Naive thymus-derived CD4-positive, alpha-beta T cell (primary cell): ENCODE results near the gene CEP20. TPM values are rescaled to one million over a fixed set of nuclear protein-coding genes. Genes with fewer than 3 reads are reported as not detected.

Experiments used
- ATAC-seq: fragments of 150-1000 bp; cut with Tn5 transposase; 2 replicates; pipeline ENCODE4 v1.10.0; 2021; ENCODE audit warnings: mild to moderate bottlenecking, moderate library complexity
- CTCF ChIA-PET: fragments of 350-600 bp; sonication (Branson Sonifier 250); formaldehyde crosslinking; loops from one replicate; lab custom pipeline; 2021; ENCODE audit warnings: antibody characterized with exemption; lab: Charles Lee
- POLR2A ChIA-PET: fragments of 350-600 bp; sonication (Branson Sonifier 250); formaldehyde crosslinking; loops from one replicate; lab custom pipeline; 2021; ENCODE audit warnings: antibody characterized with exemption, inconsistent platforms; lab: Charles Lee
- DNase-seq, 9 donors: peaks; one replicate each; pipeline versions ENCODE4 v3.0.0 to v3.0.0-alpha.2; 2020 to 2022; ENCODE audit warnings: mixed read lengths in 1 of 9
- H3K27ac ChIP-seq: one replicate; pipeline ENCODE4 v1.7.0; 2013; ENCODE audit warnings: mild to moderate bottlenecking, low read depth, low read length, moderate library complexity
- H3K27me3 ChIP-seq, 2 donors: one replicate each; pipeline ENCODE4 v1.7.0; 2013; ENCODE audit warnings: low read length in 2 of 2, mild to moderate bottlenecking in 2 of 2, moderate library complexity in 2 of 2; ENCODE audit not compliant: control insufficient read depth in 2 of 2, insufficient read depth in 2 of 2
- H3K36me3 ChIP-seq, 3 experiments: 1 replicate in 2 of 3; 2 replicates in 1 of 3; pipeline ENCODE4 v1.7.0; 2013; ENCODE audit warnings: low read length in 3 of 3, mild to moderate bottlenecking in 3 of 3, moderate library complexity in 1 of 3; ENCODE audit not compliant: insufficient read depth in 3 of 3, control insufficient read depth in 2 of 3
- H3K4me1 ChIP-seq, 2 donors: one replicate each; pipeline ENCODE4 v1.7.0; 2013; ENCODE audit warnings: low read length in 2 of 2, mild to moderate bottlenecking in 2 of 2, moderate library complexity in 1 of 2; ENCODE audit not compliant: control insufficient read depth in 2 of 2, insufficient read depth in 2 of 2
- H3K4me3 ChIP-seq: 2 replicates; pipeline ENCODE4 v1.7.0; 2013; ENCODE audit warnings: mild to moderate bottlenecking, low read length
- H3K9me3 ChIP-seq, 3 experiments: 1 replicate in 2 of 3; 2 replicates in 1 of 3; pipeline ENCODE4 v1.7.0; 2013; ENCODE audit warnings: low read length in 3 of 3; ENCODE audit not compliant: control insufficient read depth in 2 of 3
- H3K27ac Mint-ChIP-seq, 9 donors: one replicate each; pipeline ENCODE4 v1.8.0; 2020 to 2022; ENCODE audit warnings: mixed read lengths in 9 of 9, mild to moderate bottlenecking in 8 of 9, moderate library complexity in 5 of 9, inconsistent platforms in 2 of 9
- H3K27me3 Mint-ChIP-seq, 5 donors: one replicate each; pipeline ENCODE4 v1.8.0; 2021 to 2022; ENCODE audit warnings: mixed read lengths in 5 of 5, mild to moderate bottlenecking in 1 of 5
- H3K36me3 Mint-ChIP-seq, 5 donors: one replicate each; pipeline ENCODE4 v1.8.0; 2020 to 2022; ENCODE audit warnings: mixed read lengths in 5 of 5, mild to moderate bottlenecking in 3 of 5, inconsistent platforms in 1 of 5
- H3K4me1 Mint-ChIP-seq, 7 donors: one replicate each; pipeline ENCODE4 v1.8.0; 2020 to 2022; ENCODE audit warnings: mixed read lengths in 7 of 7, mild to moderate bottlenecking in 3 of 7, inconsistent platforms in 1 of 7
- H3K4me3 Mint-ChIP-seq, 10 donors: one replicate each; pipeline ENCODE4 v1.8.0; 2020 to 2022; ENCODE audit warnings: mild to moderate bottlenecking in 10 of 10, mixed read lengths in 10 of 10, moderate library complexity in 6 of 10, inconsistent platforms in 2 of 10
- H3K9me3 Mint-ChIP-seq, 11 donors: one replicate each; pipeline ENCODE4 v1.8.0; 2020 to 2022; ENCODE audit warnings: mixed read lengths in 11 of 11, mild to moderate bottlenecking in 4 of 11, inconsistent platforms in 1 of 11, moderate library complexity in 1 of 11
- intact Hi-C, 2 donors: fragments of 100-400 bp; cut with micrococcal nuclease; formaldehyde crosslinking; loops; one replicate each; pipeline ENCODE4 v1.15.1; 2023
- polyA plus RNA-seq, 2 donors: library from polyadenylated mRNA; unstranded; fragments of 300-500 nt; fragmentation: Illumina TruSeq; gene quantifications; one replicate each; pipeline ENCODE4 v1.2.3, GENCODE V29; 2021
- total RNA-seq, 6 experiments: library from RNA in 5 of 6; stranded (reverse) in 5 of 6; gene quantifications; 1 replicate in 5 of 6; 2 replicates in 1 of 6; pipeline ENCODE4 v1.2.3 and lab custom pipeline; 2021 to 2026

Gene CEP20
- total and polyA plus RNA-seq, 7 experiments from 2014 or later: 15.4 to 34.9 (median 27.8) TPM

DNA sequence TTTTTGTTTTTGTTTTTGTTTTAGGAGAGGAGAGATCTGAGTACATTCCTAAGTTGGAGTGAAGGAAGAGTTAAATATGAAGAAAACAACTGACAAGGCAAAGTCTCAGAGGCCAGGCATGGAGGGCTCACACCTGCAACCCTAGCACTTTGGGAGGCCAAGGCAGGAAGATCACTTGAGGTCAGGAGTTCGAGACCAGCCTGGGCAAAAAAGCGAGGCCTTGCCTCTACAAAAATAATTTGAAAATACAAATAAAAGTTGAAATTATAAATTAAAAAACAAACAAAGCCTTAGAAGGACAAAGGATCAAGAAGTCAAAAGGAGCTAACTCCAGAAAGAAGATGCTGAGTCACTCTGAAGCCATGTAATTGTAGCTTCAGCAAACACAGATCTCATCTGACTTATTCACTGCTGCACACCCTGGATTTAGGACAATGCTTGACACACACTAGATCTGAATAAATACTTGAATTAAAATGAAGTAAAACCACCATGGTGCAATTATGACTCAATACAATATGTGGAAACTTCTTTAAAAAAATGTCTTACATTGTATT is 9.1 kb downstream of the CEP20 start:
- Mint-ChIP-seq H3K27ac (peak overlapping the region in 5 of 9 donors; percentile 11 to 76 (median 32)), H3K27me3 (no peaks in the 10 kb centered on the region), H3K4me3 (no peak overlapping the region), H3K36me3 (peaks cover 10 to 28% (median 15%) of the 10 kb centered on the region in 5 donors), H3K4me1 (peaks cover 0 to 20% (median 11%) of the 10 kb centered on the region in 7 donors), H3K9me3 (no peaks in the 10 kb centered on the region)
- ChIA-PET CTCF (interaction anchor here (0.7 kb wide), 1 partner anchor 80 kb away, joined by 3 read pairs; no protein-coding TSS in a partner anchor), POLR2A (no interaction called here)
- no peak for ATAC-seq
- peaks cover 0 to 55% (median 0%) of the 10 kb centered on the region in 3 experiments for H3K36me3 ChIP-seq
- no peak overlapping the region for H3K4me3 ChIP-seq
- H3K9me3 ChIP-seq: no peaks in the 10 kb centered on the region
- no peak for DNase-seq
- no peak overlapping the region for H3K27ac ChIP-seq
- no peaks in the 10 kb centered on the region for H3K27me3 ChIP-seq
- no peaks in the 10 kb centered on the region for H3K4me1 ChIP-seq
- intact Hi-C loops: no loop called here

GRCh38 chr16:15876503-15876902 is 11.9 kb downstream of the CEP20 start:
- Histone ChIP-seq H3K27ac (no peak overlapping the region), H3K9me3 (no peaks in the 10 kb centered on the region), H3K27me3 (no peaks in the 10 kb centered on the region), H3K4me1 (no peaks in the 10 kb centered on the region), H3K36me3 (peaks cover 0 to 40% (median 3%) of the 10 kb centered on the region in 3 experiments), H3K4me3 (no peak overlapping the region)
- DNase-seq (no peak), ATAC-seq (no peak)
- no peaks in the 10 kb centered on the region for H3K27me3 Mint-ChIP-seq
- H3K4me3 Mint-ChIP-seq: no peak overlapping the region
- peaks cover 0 to 13% (median 5%) of the 10 kb centered on the region in 7 donors for H3K4me1 Mint-ChIP-seq
- CTCF ChIA-PET: interaction anchor here (0.7 kb wide), 1 partner anchor 222 kb away, joined by 4 read pairs; no protein-coding TSS in a partner anchor
- no peak overlapping the region for H3K27ac Mint-ChIP-seq
- intact Hi-C loops: no loop called here
- peaks cover 10 to 21% (median 16%) of the 10 kb centered on the region in 5 donors for H3K36me3 Mint-ChIP-seq
- H3K9me3 Mint-ChIP-seq: no peaks in the 10 kb centered on the region
- POLR2A ChIA-PET: interaction anchor here (1.7 kb wide), 1 partner anchor 12 kb away, joined by 4 read pairs; the partner anchor contains the start of gene CEP20

- Histone ChIP-seq H3K27ac (no peak overlapping the region), H3K4me1 (no peaks in the 10 kb centered on the region), H3K4me3 (no peak overlapping the region), H3K36me3 (peaks cover 0 to 44% (median 3%) of the 10 kb centered on the region in 3 experiments), H3K27me3 (no peaks in the 10 kb centered on the region), H3K9me3 (no peaks in the 10 kb centered on the region)
- Mint-ChIP-seq H3K27me3 (no peaks in the 10 kb centered on the region), H3K9me3 (no peaks in the 10 kb centered on the region), H3K4me1 (peaks cover 0 to 12% (median 5%) of the 10 kb centered on the region in 7 donors), H3K36me3 (peaks cover 10 to 23% (median 15%) of the 10 kb centered on the region in 5 donors), H3K4me3 (no peak overlapping the region), H3K27ac (peak overlapping the region in 2 of 9 donors; percentile 7 to 33)
- ChIA-PET CTCF (interaction anchor here (0.8 to 2.9 kb wide), 7 partner anchors 8 to 256 kb away, joined by 3 to 16 read pairs (median 4); partner anchors contain the start of gene CEP20), POLR2A (interaction anchor here (3.1 kb wide), 1 partner anchor 13 kb away, joined by 10 read pairs; the partner anchor contains the start of gene CEP20)
- no peak for ATAC-seq
- intact Hi-C loops: loop anchor here (1.0 kb wide), 2 partner anchors 158 to 252 kb away; no protein-coding TSS in a partner anchor
- peak in 2 of 9 donors; percentile 5 to 7 for DNase-seq
Measured at GRCh38 chr16:15874745-15875314, 13.6 kb downstream of the CEP20 start.

DNA sequence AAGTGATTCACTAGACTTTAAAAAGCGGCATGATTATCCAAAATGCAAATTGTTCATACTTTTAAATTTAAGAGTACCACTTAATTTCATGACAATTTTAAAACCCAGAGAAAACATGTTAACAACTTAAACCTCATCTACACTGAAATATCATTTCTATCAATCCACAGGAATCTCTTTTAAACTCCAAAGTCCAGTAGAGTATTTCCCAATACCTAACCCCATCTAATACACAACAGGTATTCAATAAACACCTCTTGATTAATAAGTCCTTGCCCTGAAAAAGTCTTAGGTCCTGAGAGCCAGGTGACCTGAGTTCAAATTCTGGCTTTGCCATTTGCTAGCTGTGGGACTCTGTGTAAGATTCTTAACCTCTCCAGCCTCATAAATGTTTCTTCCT is 14.7 kb downstream of the CEP20 start:
- Histone ChIP-seq H3K4me3 (no peak overlapping the region), H3K36me3 (peaks cover 0 to 51% (median 3%) of the 10 kb centered on the region in 3 experiments), H3K27me3 (no peaks in the 10 kb centered on the region), H3K4me1 (no peaks in the 10 kb centered on the region), H3K9me3 (no peaks in the 10 kb centered on the region), H3K27ac (no peak overlapping the region)
- no peak overlapping the region for H3K4me3 Mint-ChIP-seq
- peak overlapping the region in 2 of 9 donors; percentile 13 to 55 for H3K27ac Mint-ChIP-seq
- intact Hi-C loops: loop anchor here in 1 of 2 donors (1.0 kb wide), 1 partner anchor 254 kb away; no protein-coding TSS in a partner anchor
- ATAC-seq (no peak), DNase-seq (no peak)
- H3K4me1 Mint-ChIP-seq: peaks cover 0 to 7% (median 0%) of the 10 kb centered on the region in 7 donors
- peaks cover 5 to 24% (median 15%) of the 10 kb centered on the region in 5 donors for H3K36me3 Mint-ChIP-seq
- H3K27me3 Mint-ChIP-seq: no peaks in the 10 kb centered on the region
- CTCF ChIA-PET: interaction anchor here (1.4 to 2.9 kb wide), 2 partner anchors 172 to 254 kb away, joined by 3 to 16 read pairs; no protein-coding TSS in a partner anchor
- POLR2A ChIA-PET: interaction anchor here (3.1 kb wide), 1 partner anchor 14 kb away, joined by 10 read pairs; the partner anchor contains the start of gene CEP20
- no peaks in the 10 kb centered on the region for H3K9me3 Mint-ChIP-seq

GRCh38 chr16:15873301-15873700 is 15.1 kb downstream of the CEP20 start:
- Histone ChIP-seq H3K27me3 (no peaks in the 10 kb centered on the region), H3K36me3 (peaks cover 0 to 48% (median 3%) of the 10 kb centered on the region in 3 experiments), H3K9me3 (no peaks in the 10 kb centered on the region), H3K4me1 (no peaks in the 10 kb centered on the region), H3K27ac (no peak overlapping the region), H3K4me3 (no peak overlapping the region)
- peak overlapping the region in 2 of 9 donors; percentile 13 to 55 for H3K27ac Mint-ChIP-seq
- H3K36me3 Mint-ChIP-seq: peaks cover 4 to 26% (median 15%) of the 10 kb centered on the region in 5 donors
- DNase-seq: no peak
- H3K4me1 Mint-ChIP-seq: peaks cover 0 to 7% (median 0%) of the 10 kb centered on the region in 7 donors
- CTCF ChIA-PET: interaction anchor here (0.5 to 2.9 kb wide), 2 partner anchors 118 to 254 kb away, joined by 3 to 16 read pairs; no protein-coding TSS in a partner anchor
- POLR2A ChIA-PET: interaction anchor here (3.1 kb wide), 1 partner anchor 15 kb away, joined by 10 read pairs; the partner anchor contains the start of gene CEP20
- H3K27me3 Mint-ChIP-seq: no peaks in the 10 kb centered on the region
- no peaks in the 10 kb centered on the region for H3K9me3 Mint-ChIP-seq
- no peak for ATAC-seq
- intact Hi-C loops: no loop called here
- H3K4me3 Mint-ChIP-seq: no peak overlapping the region

DNA sequence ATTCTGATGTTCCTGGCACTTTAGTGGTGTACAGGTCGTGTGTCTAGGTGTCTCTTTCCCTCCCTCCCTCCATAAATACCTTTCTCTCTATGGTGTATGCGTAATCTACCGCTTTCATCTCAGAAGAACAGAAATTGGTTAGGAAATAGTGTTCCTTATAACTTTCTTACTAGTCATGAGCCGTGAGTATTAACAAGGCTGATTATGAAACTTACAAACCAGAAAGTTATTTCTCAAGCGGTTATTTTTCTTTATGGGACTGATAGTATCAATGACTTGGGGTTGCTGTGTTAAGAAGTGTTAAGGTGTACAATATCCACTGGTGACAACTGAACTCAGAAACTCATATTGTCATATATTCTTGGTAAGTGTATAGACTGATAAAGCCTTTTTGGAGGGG is 18.4 kb downstream of the CEP20 start:
- POLR2A ChIA-PET: no interaction called here
- peaks cover 3 to 53% (median 12%) of the 10 kb centered on the region in 3 experiments for H3K36me3 ChIP-seq

More for the DNA sequence above, 18.4 kb downstream of the CEP20 start:
- Histone ChIP-seq H3K4me3 (no peak overlapping the region), H3K27ac (no peak overlapping the region), H3K9me3 (no peaks in the 10 kb centered on the region), H3K27me3 (no peaks in the 10 kb centered on the region), H3K4me1 (no peaks in the 10 kb centered on the region)
- Mint-ChIP-seq H3K27me3 (no peaks in the 10 kb centered on the region), H3K27ac (peak overlapping the region in 2 of 9 donors; percentile 6 to 38), H3K9me3 (no peaks in the 10 kb centered on the region), H3K36me3 (peaks cover 3 to 26% (median 8%) of the 10 kb centered on the region in 5 donors), H3K4me3 (no peak overlapping the region), H3K4me1 (peaks cover 0 to 4% (median 0%) of the 10 kb centered on the region in 7 donors)
- intact Hi-C loops: no loop called here
- no peak for DNase-seq
- CTCF ChIA-PET: no interaction called here
- peak; percentile 41 for ATAC-seq
